Measurements from ENCODE around the gene CATSPERB. TPM values are rescaled to one million over a fixed set of nuclear protein-coding genes. Genes with fewer than 3 reads are reported as not detected.

Gene CATSPERB
- polyA plus RNA-seq, 1 donor (not counting 4 experiments of a cell fraction or from before 2014, with no cell fraction given), result 1.1 TPM

DNA sequence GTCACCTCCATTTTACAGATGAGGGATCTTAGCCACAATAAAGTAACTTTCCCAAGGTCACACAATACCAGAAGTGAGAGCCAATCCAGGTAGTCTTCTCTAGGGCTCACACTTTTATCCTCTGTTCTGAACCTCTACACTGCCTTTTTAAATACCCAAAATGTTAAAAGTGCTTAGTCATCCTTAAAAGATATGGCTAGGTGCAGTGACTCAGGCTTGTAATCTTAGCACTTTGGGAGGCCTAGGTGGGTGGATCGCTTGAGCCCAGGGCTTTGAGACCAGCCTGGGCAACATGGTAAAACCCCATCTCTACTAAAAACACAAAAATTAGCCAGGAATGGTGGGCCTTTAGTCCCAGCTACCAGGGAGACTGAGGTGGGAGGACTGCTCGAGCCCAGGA lies 117.7 kb downstream of the CATSPERB start:
- dilution Hi-C loops (cut with MboI; ENCODE audit: extremely low pct_ligation_motif_present, low sequenced_read_pairs), result no loop called here
- H3K9me3 ChIP-seq (ENCODE audit: control insufficient read depth, low read depth, low read length), result no peaks in the 10 kb centered on the region
- no peak overlapping the region for H3K4me2 ChIP-seq (ENCODE audit: control insufficient read depth, extremely low read depth, insufficient read depth, low read depth, low read length)
- TF ChIP-seq EZH2 (IDR thresholded peaks at IDR 0.05; ENCODE audit: low read length), result no peak
- TF ChIP-seq, protein P1, sequence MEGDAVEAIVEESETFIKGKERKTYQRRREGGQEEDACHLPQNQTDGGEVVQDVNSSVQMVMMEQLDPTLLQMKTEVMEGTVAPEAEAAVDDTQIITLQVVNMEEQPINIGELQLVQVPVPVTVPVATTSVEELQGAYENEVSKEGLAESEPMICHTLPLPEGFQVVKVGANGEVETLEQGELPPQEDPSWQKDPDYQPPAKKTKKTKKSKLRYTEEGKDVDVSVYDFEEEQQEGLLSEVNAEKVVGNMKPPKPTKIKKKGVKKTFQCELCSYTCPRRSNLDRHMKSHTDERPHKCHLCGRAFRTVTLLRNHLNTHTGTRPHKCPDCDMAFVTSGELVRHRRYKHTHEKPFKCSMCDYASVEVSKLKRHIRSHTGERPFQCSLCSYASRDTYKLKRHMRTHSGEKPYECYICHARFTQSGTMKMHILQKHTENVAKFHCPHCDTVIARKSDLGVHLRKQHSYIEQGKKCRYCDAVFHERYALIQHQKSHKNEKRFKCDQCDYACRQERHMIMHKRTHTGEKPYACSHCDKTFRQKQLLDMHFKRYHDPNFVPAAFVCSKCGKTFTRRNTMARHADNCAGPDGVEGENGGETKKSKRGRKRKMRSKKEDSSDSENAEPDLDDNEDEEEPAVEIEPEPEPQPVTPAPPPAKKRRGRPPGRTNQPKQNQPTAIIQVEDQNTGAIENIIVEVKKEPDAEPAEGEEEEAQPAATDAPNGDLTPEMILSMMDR (optimal IDR thresholded peaks at IDR 0.05 in 1 of 3, IDR thresholded peaks at IDR 0.05 in 1 of 3, conservative IDR thresholded peaks at IDR 0.05 in 1 of 3; ENCODE audit: extremely low read depth in 1 of 3, insufficient read depth in 2 of 3, low read length in 3 of 3), result no peak
- H3K4me3 ChIP-seq (ENCODE audit: control insufficient read depth in 2 of 3, extremely low read depth in 1 of 3, insufficient read depth in 2 of 3, low read depth in 1 of 3, low read length in 3 of 3), result no peak overlapping the region
- H3K9me1 ChIP-seq (ENCODE audit: control insufficient read depth, extremely low read depth, insufficient read depth, low read length), result no peaks in the 10 kb centered on the region
- no peak overlapping the region for H2AFZ ChIP-seq (ENCODE audit: control insufficient read depth, low read length)
- no peaks in the 10 kb centered on the region for H4K20me1 ChIP-seq (ENCODE audit: control insufficient read depth, extremely low read depth, insufficient read depth, low read length)
- no peak overlapping the region for H3K9ac ChIP-seq (ENCODE audit: control insufficient read depth, extremely low read depth, insufficient read depth, low read length)
- no peaks in the 10 kb centered on the region for H3K27me3 ChIP-seq (ENCODE audit: control insufficient read depth, extremely low read depth, insufficient read depth, low read length)
- H3K36me3 ChIP-seq (ENCODE audit: control insufficient read depth in 2 of 2, extremely low read depth in 1 of 2, insufficient read depth in 2 of 2, low read length in 2 of 2), result no peaks in the 10 kb centered on the region
- no peak for DNase-seq (ENCODE audit: low read depth, low spot score)
- H3K79me2 ChIP-seq (ENCODE audit: control insufficient read depth, insufficient read depth, low read length), result no peaks in the 10 kb centered on the region
- H3K27ac ChIP-seq (ENCODE audit: control insufficient read depth, insufficient read depth, low read length), result no peak overlapping the region
- FAIRE-seq, result no peak
- H3K4me1 ChIP-seq (ENCODE audit: control insufficient read depth, extremely low read depth, insufficient read depth, low read length), result peaks cover 5% of the 10 kb centered on the region

DNA sequence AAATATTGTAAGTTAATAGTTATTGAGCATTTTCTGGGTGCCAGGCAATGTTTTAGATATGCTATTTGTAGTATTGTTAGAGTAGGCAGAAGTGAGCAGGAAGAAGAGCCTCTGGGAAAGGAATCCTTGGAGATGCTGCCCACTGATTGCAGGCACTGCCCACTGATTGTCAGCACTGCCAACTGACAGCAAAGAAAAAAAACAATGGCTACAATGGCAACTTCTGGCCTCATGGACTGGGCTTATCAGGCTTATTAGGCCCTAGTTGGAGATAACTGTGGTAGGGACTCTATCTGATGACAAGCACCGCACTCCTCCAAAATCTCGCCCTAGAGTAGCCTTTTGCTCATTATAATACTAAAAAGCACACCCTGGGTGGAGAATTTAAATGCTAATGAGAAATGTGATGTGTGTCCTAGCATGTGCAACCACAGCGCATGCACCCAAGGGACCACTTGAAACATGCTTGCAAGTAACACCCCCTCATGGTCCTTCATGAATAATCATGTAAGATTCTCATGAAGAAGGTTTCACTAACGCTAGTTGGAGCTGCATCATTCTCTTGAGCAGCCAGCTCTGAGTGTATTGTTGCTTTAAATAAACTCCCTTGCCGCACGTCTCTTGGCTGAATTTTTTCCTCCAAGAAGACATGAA lies 118.3 kb downstream of the CATSPERB start:
- no peaks in the 10 kb centered on the region for H3K79me2 ChIP-seq (ENCODE audit: control insufficient read depth, insufficient read depth, low read length)
- no peaks in the 10 kb centered on the region for H3K9me1 ChIP-seq (ENCODE audit: control insufficient read depth, extremely low read depth, insufficient read depth, low read length)
- H3K27ac ChIP-seq (ENCODE audit: control insufficient read depth, insufficient read depth, low read length), result no peak overlapping the region
- no peak overlapping the region for H3K4me3 ChIP-seq (ENCODE audit: control insufficient read depth in 2 of 3, extremely low read depth in 1 of 3, insufficient read depth in 2 of 3, low read depth in 1 of 3, low read length in 3 of 3)
- H4K20me1 ChIP-seq (ENCODE audit: control insufficient read depth, extremely low read depth, insufficient read depth, low read length), result no peaks in the 10 kb centered on the region
- TF ChIP-seq, protein P1 (optimal IDR thresholded peaks at IDR 0.05 in 1 of 3, IDR thresholded peaks at IDR 0.05 in 1 of 3, conservative IDR thresholded peaks at IDR 0.05 in 1 of 3; ENCODE audit: extremely low read depth in 1 of 3, insufficient read depth in 2 of 3, low read length in 3 of 3), result no peak
- TF ChIP-seq EZH2 (IDR thresholded peaks at IDR 0.05; ENCODE audit: low read length), result no peak
- no peaks in the 10 kb centered on the region for H3K36me3 ChIP-seq (ENCODE audit: control insufficient read depth in 2 of 2, extremely low read depth in 1 of 2, insufficient read depth in 2 of 2, low read length in 2 of 2)
- H3K9ac ChIP-seq (ENCODE audit: control insufficient read depth, extremely low read depth, insufficient read depth, low read length), result no peak overlapping the region
- H3K4me2 ChIP-seq (ENCODE audit: control insufficient read depth, extremely low read depth, insufficient read depth, low read depth, low read length), result no peak overlapping the region
- H3K9me3 ChIP-seq (ENCODE audit: control insufficient read depth, low read depth, low read length), result no peaks in the 10 kb centered on the region
- dilution Hi-C loops (cut with MboI; ENCODE audit: extremely low pct_ligation_motif_present, low sequenced_read_pairs), result no loop called here
- no peaks in the 10 kb centered on the region for H3K27me3 ChIP-seq (ENCODE audit: control insufficient read depth, extremely low read depth, insufficient read depth, low read length)
- FAIRE-seq (no peak), DNase-seq (ENCODE audit: low read depth, low spot score) (no peak)
- no peak overlapping the region for H2AFZ ChIP-seq (ENCODE audit: control insufficient read depth, low read length)
- peaks cover 5% of the 10 kb centered on the region for H3K4me1 ChIP-seq (ENCODE audit: control insufficient read depth, extremely low read depth, insufficient read depth, low read length)

Measured in keratinocyte (primary cell).